H1 (cell line): ENCODE results near the gene SEH1L.

Experiments used
- CHD1 ChIP-seq: IDR thresholded peaks from 2 replicates; pipeline ENCODE4 v1.6.1; 2012; ENCODE audit warnings: low read depth, low read length, improper control_type of control experiment
- CHD2 ChIP-seq: IDR thresholded peaks from 2 replicates; pipeline ENCODE4 v1.6.1; 2012; ENCODE audit warnings: low read length, improper control_type of control experiment
- CHD7 ChIP-seq: fragments of 300-600 bp; sonication (generic); IDR thresholded peaks from 2 replicates; pipeline ENCODE4 v1.7.1; 2012; ENCODE audit warnings: low read length, moderate library complexity, mild to moderate bottlenecking, inconsistent platforms; ENCODE audit not compliant: insufficient replicate concordance
- CTCF ChIP-seq, 3 experiments: IDR thresholded peaks; 1 replicate in 2 of 3; 2 replicates in 1 of 3; pipeline versions ENCODE4 v1.5.1 to v1.6.1; 2011; ENCODE audit warnings: low read length in 3 of 3, mild to moderate bottlenecking in 3 of 3, inconsistent platforms in 2 of 3, low read depth in 1 of 3, moderate library complexity in 1 of 3; ENCODE audit not compliant: insufficient read depth in 1 of 3; ENCODE audit errors: control extremely low read depth in 1 of 3
- EZH2 ChIP-seq: fragments of 200-600 bp; sonication (generic); IDR thresholded peaks from 2 replicates; pipeline ENCODE4 v1.7.1; 2012; ENCODE audit warnings: low read depth, mild to moderate bottlenecking, moderate library complexity, low read length, inconsistent platforms; ENCODE audit not compliant: severe bottlenecking
- MAX ChIP-seq: IDR thresholded peaks from 2 replicates; pipeline ENCODE4 v1.6.1; 2012; ENCODE audit warnings: inconsistent platforms
- POLR2A ChIP-seq, 2 experiments: IDR thresholded peaks; 1 replicate in 1 of 2; 2 replicates in 1 of 2; pipeline ENCODE4 v1.6.1; 2011; ENCODE audit warnings: low read depth in 2 of 2, low read length in 2 of 2, mild to moderate bottlenecking in 2 of 2; ENCODE audit errors: control extremely low read depth in 1 of 2
- RAD21 ChIP-seq, 2 experiments: IDR thresholded peaks in 1 of 2; conservative IDR thresholded peaks in 1 of 2; 2 replicates each; pipeline ENCODE4 v1.6.1; 2011; ENCODE audit warnings: low read depth in 2 of 2, low read length in 2 of 2, improper control_type of control experiment in 1 of 2, inconsistent platforms in 1 of 2, mild to moderate bottlenecking in 1 of 2, moderate library complexity in 1 of 2
- RBBP5 ChIP-seq: IDR thresholded peaks from 2 replicates; pipeline ENCODE4 v1.7.1; 2012; ENCODE audit warnings: low read depth, mild to moderate bottlenecking, inconsistent platforms, low read length, moderate library complexity, borderline replicate concordance
- RFX5 ChIP-seq: IDR thresholded peaks from 2 replicates; pipeline ENCODE4 v1.6.1; 2011; ENCODE audit warnings: low read depth, low read length, improper control_type of control experiment, borderline replicate concordance
- TAF1 ChIP-seq: IDR thresholded peaks from 2 replicates; pipeline ENCODE4 v1.6.1; 2011; ENCODE audit warnings: mild to moderate bottlenecking, low read depth, low read length
- USF2 ChIP-seq: IDR thresholded peaks from 2 replicates; pipeline ENCODE4 v1.6.1; 2011; ENCODE audit warnings: low read length, improper control_type of control experiment

GRCh38 chr18:12906773-12907172, 41.0 kb upstream of the SEH1L start:
- TF ChIP-seq CHD1 (no peak), CTCF (IDR thresholded peaks at IDR 0.05; ENCODE audit: control extremely low read depth in 1 of 3, insufficient read depth in 1 of 3, low read depth in 1 of 3, low read length in 3 of 3) (no peak), EZH2 (no peak), POLR2A (IDR thresholded peaks at IDR 0.05; ENCODE audit: control extremely low read depth in 1 of 2, low read depth in 2 of 2, low read length in 2 of 2) (no peak), MAX (no peak), RBBP5 (no peak), CHD7 (no peak), RAD21 (IDR thresholded peaks at IDR 0.05 in 1 of 2, conservative IDR thresholded peaks at IDR 0.05 in 1 of 2; ENCODE audit: low read depth in 2 of 2, low read length in 2 of 2) (no peak), CHD2 (no peak), TAF1 (no peak), RFX5 (no peak), USF2 (no peak)
